Activated T-helper 17 cell treated with anti-CD3 and anti-CD28 coated beads, Interleukin-2, amount 50 U/mL, for 72 hours (primary cell): ENCODE results near the gene CD274. TPM values are rescaled to one million over a fixed set of nuclear protein-coding genes. Genes with fewer than 3 reads are reported as not detected.
"Not testable (repeated sequence)": the region's sequence is repeated elsewhere in the genome, so short reads cannot be mapped to it uniquely, and the experiment has no call there.

Experiments
- ATAC-seq: fragments of 150-1000 bp; cut with Tn5 transposase; replicated peaks from 2 replicates; pipeline ENCODE4 v1.10.0; 2021; ENCODE audit warnings: mild to moderate bottlenecking, moderate library complexity
- H3K27ac Mint-ChIP-seq: one replicate; pipeline ENCODE4 v1.8.0; 2022; ENCODE audit warnings: mixed read lengths
- H3K27me3 Mint-ChIP-seq: one replicate; pipeline ENCODE4 v1.8.0; 2022; ENCODE audit warnings: mixed read lengths
- H3K36me3 Mint-ChIP-seq: one replicate; pipeline ENCODE4 v1.8.0; 2022; ENCODE audit warnings: low read depth, mild to moderate bottlenecking, mixed read lengths
- H3K4me1 Mint-ChIP-seq: one replicate; pipeline ENCODE4 v1.8.0; 2022; ENCODE audit warnings: mixed read lengths
- H3K4me3 Mint-ChIP-seq: one replicate; pipeline ENCODE4 v1.8.0; 2022; ENCODE audit warnings: mild to moderate bottlenecking, mixed read lengths
- H3K9me3 Mint-ChIP-seq: one replicate; pipeline ENCODE4 v1.8.0; 2022; ENCODE audit warnings: mixed read lengths
- total RNA-seq, 2 donors: library from RNA; stranded (reverse); gene quantifications; one replicate each; pipeline ENCODE4 v1.2.3, GENCODE V29; 2022

The CD274 gene
- total RNA-seq, 2 donors from 2014 or later, result 35.2 to 42.2 TPM

GRCh38 chr9:5489630-5490490 is 39.5 kb downstream of the CD274 start:
- no peaks in the 10 kb centered on the region for H3K27me3 Mint-ChIP-seq
- no peak for ATAC-seq
- no peaks in the 10 kb centered on the region for H3K36me3 Mint-ChIP-seq
- no peak overlapping the region for H3K27ac Mint-ChIP-seq
- peaks cover 14% of the 10 kb centered on the region for H3K4me1 Mint-ChIP-seq
- no peaks in the 10 kb centered on the region for H3K9me3 Mint-ChIP-seq
- no peak overlapping the region for H3K4me3 Mint-ChIP-seq

GRCh38 chr9:5492965-5493678 is 42.8 kb downstream of the CD274 start:
- ATAC-seq, result no peak
- H3K9me3 Mint-ChIP-seq, result no peaks in the 10 kb centered on the region
- peak overlapping the region; percentile 56 for H3K27ac Mint-ChIP-seq
- H3K4me3 Mint-ChIP-seq, result peak overlapping the region; percentile 67
- no peaks in the 10 kb centered on the region for H3K36me3 Mint-ChIP-seq
- H3K27me3 Mint-ChIP-seq, result no peaks in the 10 kb centered on the region
- H3K4me1 Mint-ChIP-seq, result peaks cover 14% of the 10 kb centered on the region

- Mint-ChIP-seq H3K27me3 (no peaks in the 10 kb centered on the region), H3K36me3 (no peaks in the 10 kb centered on the region), H3K4me3 (peak overlapping the region; percentile 67), H3K27ac (peak overlapping the region; percentile 56), H3K4me1 (peaks cover 14% of the 10 kb centered on the region), H3K9me3 (no peaks in the 10 kb centered on the region)
- ATAC-seq, result peak; percentile 90
Measured at GRCh38 chr9:5493679-5494511, 43.6 kb downstream of the CD274 start.

GRCh38 chr9:5494765-5495164 is 44.4 kb downstream of the CD274 start:
- H3K4me3 Mint-ChIP-seq, result peak overlapping the region; percentile 67
- H3K36me3 Mint-ChIP-seq, H3K27me3 Mint-ChIP-seq, H3K9me3 Mint-ChIP-seq, ATAC-seq, H3K27ac Mint-ChIP-seq: not testable (repeated sequence)
- peaks cover 14% of the 10 kb centered on the region for H3K4me1 Mint-ChIP-seq

- Mint-ChIP-seq H3K4me3 (no peak overlapping the region), H3K27me3 (no peaks in the 10 kb centered on the region), H3K4me1 (peaks cover 4% of the 10 kb centered on the region), H3K36me3 (no peaks in the 10 kb centered on the region), H3K9me3 (no peaks in the 10 kb centered on the region), H3K27ac (no peak overlapping the region)
- ATAC-seq, result no peak
Measured at GRCh38 chr9:5499157-5499556, 48.8 kb downstream of the CD274 start.

GRCh38 chr9:5499889-5500398 is 49.6 kb downstream of the CD274 start:
- H3K27me3 Mint-ChIP-seq, result no peaks in the 10 kb centered on the region
- peaks cover 7% of the 10 kb centered on the region for H3K4me1 Mint-ChIP-seq
- peaks cover 6% of the 10 kb centered on the region for H3K9me3 Mint-ChIP-seq
- H3K4me3 Mint-ChIP-seq, result no peak overlapping the region
- H3K27ac Mint-ChIP-seq, result no peak overlapping the region
- no peaks in the 10 kb centered on the region for H3K36me3 Mint-ChIP-seq
- no peak for ATAC-seq

GRCh38 chr9:5500441-5501235 is 50.3 kb downstream of the CD274 start:
- H3K27ac Mint-ChIP-seq, result no peak overlapping the region
- H3K27me3 Mint-ChIP-seq, result no peaks in the 10 kb centered on the region
- ATAC-seq, result no peak
- no peaks in the 10 kb centered on the region for H3K36me3 Mint-ChIP-seq
- H3K9me3 Mint-ChIP-seq, result peaks cover 11% of the 10 kb centered on the region
- H3K4me1 Mint-ChIP-seq, result peaks cover 9% of the 10 kb centered on the region
- no peak overlapping the region for H3K4me3 Mint-ChIP-seq

- no peak overlapping the region for H3K4me3 Mint-ChIP-seq
- peaks cover 9% of the 10 kb centered on the region for H3K4me1 Mint-ChIP-seq
- no peaks in the 10 kb centered on the region for H3K36me3 Mint-ChIP-seq
- no peak overlapping the region for H3K27ac Mint-ChIP-seq
- H3K9me3 Mint-ChIP-seq, result peaks cover 11% of the 10 kb centered on the region
- no peak for ATAC-seq
- H3K27me3 Mint-ChIP-seq, result no peaks in the 10 kb centered on the region
Measured at GRCh38 chr9:5502553-5502952, 52.2 kb downstream of the CD274 start.

- Mint-ChIP-seq H3K4me3 (peak overlapping the region; percentile 86), H3K36me3 (no peaks in the 10 kb centered on the region), H3K27ac (peak overlapping the region; percentile 94), H3K9me3 (peaks cover 12% of the 10 kb centered on the region), H3K4me1 (peaks cover 52% of the 10 kb centered on the region), H3K27me3 (no peaks in the 10 kb centered on the region)
- no peak for ATAC-seq
Measured at GRCh38 chr9:5509573-5509972, 59.2 kb downstream of the CD274 start.

GRCh38 chr9:5510360-5510931 is 60.1 kb downstream of the CD274 start, which contains the start of gene PDCD1LG2:
TSS of gene PDCD1LG2 (plus strand) at chr9:5510531. CDS start at chr9:5522547, 12,016 bp downstream.
- Mint-ChIP-seq H3K27me3 (no peaks in the 10 kb centered on the region), H3K4me3 (peak within 1 kb of the TSS; percentile 86), H3K36me3 (no peaks in the 10 kb centered on the region), H3K27ac (peak within 1 kb of the TSS; percentile 94), H3K9me3 (peaks cover 3% of the 10 kb centered on the region), H3K4me1 (peaks cover 47% of the 10 kb centered on the region)
- ATAC-seq, result peak; percentile 91

- H3K4me1 Mint-ChIP-seq, result peaks cover 47% of the 10 kb centered on the region
- H3K36me3 Mint-ChIP-seq, result no peaks in the 10 kb centered on the region
- H3K27me3 Mint-ChIP-seq, result no peaks in the 10 kb centered on the region
- H3K27ac Mint-ChIP-seq, result peak overlapping the region; percentile 94
- ATAC-seq, result no peak
- peaks cover 3% of the 10 kb centered on the region for H3K9me3 Mint-ChIP-seq
- peak overlapping the region; percentile 86 for H3K4me3 Mint-ChIP-seq
Measured at GRCh38 chr9:5510989-5511388, 60.6 kb downstream of the CD274 start.

- H3K9me3 Mint-ChIP-seq, result peaks cover 3% of the 10 kb centered on the region
- no peak for ATAC-seq
- H3K4me3 Mint-ChIP-seq, result peak overlapping the region; percentile 86
- H3K27me3 Mint-ChIP-seq, result no peaks in the 10 kb centered on the region
- H3K4me1 Mint-ChIP-seq, result peaks cover 47% of the 10 kb centered on the region
- H3K36me3 Mint-ChIP-seq, result no peaks in the 10 kb centered on the region
- H3K27ac Mint-ChIP-seq, result peak overlapping the region; percentile 94
Measured at GRCh38 chr9:5511476-5511875, 61.1 kb downstream of the CD274 start.

- Mint-ChIP-seq H3K27ac (peak overlapping the region; percentile 94), H3K4me3 (peak overlapping the region; percentile 86), H3K4me1 (peaks cover 47% of the 10 kb centered on the region), H3K27me3 (no peaks in the 10 kb centered on the region), H3K36me3 (no peaks in the 10 kb centered on the region), H3K9me3 (peaks cover 3% of the 10 kb centered on the region)
- ATAC-seq, result no peak
Measured at GRCh38 chr9:5511935-5512580, 61.7 kb downstream of the CD274 start.
